Measurements from ENCODE around the gene ACAP2.
A peak's percentile ranks its signal among the peaks of the same experiment; 100 is the strongest.
"Not testable (repeated sequence)": the region's sequence is repeated elsewhere in the genome, so short reads cannot be mapped to it uniquely, and the experiment has no call there.

ACAP2 gene

DNA sequence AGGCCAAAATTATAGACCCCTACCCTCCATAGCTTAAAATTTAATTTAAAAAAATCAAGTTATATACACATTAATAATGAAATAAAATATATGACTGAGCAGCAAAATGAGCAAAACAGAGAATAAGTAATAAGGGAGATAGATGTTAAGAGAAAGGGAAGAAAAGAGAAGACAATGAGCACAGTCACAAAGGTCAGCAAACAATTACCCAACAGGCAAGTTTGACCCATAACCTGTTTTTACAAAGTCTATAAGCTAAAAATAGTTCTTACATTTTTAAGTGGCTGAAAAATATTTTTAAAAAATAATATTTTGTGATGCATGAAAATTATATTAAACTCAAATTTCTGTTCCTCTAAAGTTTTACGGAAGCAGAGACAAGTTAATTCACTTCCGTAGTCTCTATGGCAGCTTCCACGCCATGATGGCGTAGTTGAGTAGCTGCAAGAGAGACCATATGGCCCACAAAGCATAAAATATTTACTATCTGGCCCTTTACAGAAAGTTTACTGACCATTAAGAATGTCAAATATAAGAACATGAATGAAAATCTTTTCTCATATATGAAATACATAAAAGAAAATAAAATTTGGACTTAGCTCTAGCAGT, 47.5 kb downstream of the ACAP2 start:
- no peak for ATAC-seq (replicated peaks)
- no peak overlapping the region for H3K4me3 Mint-ChIP-seq
- peaks cover 25 to 43% of the 10 kb centered on the region in 2 donors for H3K4me1 Mint-ChIP-seq (ENCODE audit: low read depth in 2 of 2)
- peaks cover 14% of the 10 kb centered on the region for H3K36me3 Mint-ChIP-seq (ENCODE audit: insufficient read depth)
- no peaks in the 10 kb centered on the region for H3K9me3 Mint-ChIP-seq
- no peak overlapping the region for H3K27ac Mint-ChIP-seq
- H3K27me3 Mint-ChIP-seq, result no peaks in the 10 kb centered on the region
- no peak for DNase-seq

DNA sequence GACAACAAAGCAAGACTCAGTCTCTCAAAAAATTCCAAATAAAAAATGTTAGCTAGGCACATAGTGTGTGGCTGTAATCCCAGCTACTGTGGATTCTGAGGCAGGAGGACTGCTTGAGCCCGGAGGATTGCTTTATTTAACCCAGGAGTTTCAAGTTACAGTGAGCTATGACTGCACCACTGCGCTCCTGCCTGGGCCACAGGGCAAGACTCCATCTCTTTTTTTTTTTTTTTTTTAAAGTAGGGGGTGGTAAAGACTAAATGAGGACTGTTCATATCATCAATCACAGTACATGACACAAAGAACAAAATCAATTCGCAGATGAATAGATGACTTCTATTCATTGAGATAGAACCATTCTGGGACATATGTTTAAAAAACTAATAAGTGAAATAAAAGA, 48.1 kb downstream of the ACAP2 start:
- Mint-ChIP-seq H3K4me3 (no peak overlapping the region), H3K4me1 (ENCODE audit: low read depth in 2 of 2) (peaks cover 25 to 43% of the 10 kb centered on the region in 2 donors)

GRCh38 chr3:195394024-195394423, 48.8 kb downstream of the ACAP2 start:
- H3K9me3 Mint-ChIP-seq, result no peaks in the 10 kb centered on the region
- no peak overlapping the region for H3K4me3 Mint-ChIP-seq
- H3K36me3 Mint-ChIP-seq (ENCODE audit: insufficient read depth), result peaks cover 16% of the 10 kb centered on the region
- peaks cover 22 to 37% of the 10 kb centered on the region in 2 donors for H3K4me1 Mint-ChIP-seq (ENCODE audit: low read depth in 2 of 2)
- no peaks in the 10 kb centered on the region for H3K27me3 Mint-ChIP-seq
- ATAC-seq (replicated peaks), result no peak
- H3K27ac Mint-ChIP-seq, result peak overlapping the region in 1 of 2 donors; percentile 1
- no peak for DNase-seq

More for the DNA sequence above, 48.1 kb downstream of the ACAP2 start:
- H3K27ac Mint-ChIP-seq, result peak overlapping the region; percentile 1 to 35
- H3K27me3 Mint-ChIP-seq, result no peaks in the 10 kb centered on the region
- H3K9me3 Mint-ChIP-seq, result no peaks in the 10 kb centered on the region
- ATAC-seq (replicated peaks) (no peak), DNase-seq (no peak)
- H3K36me3 Mint-ChIP-seq (ENCODE audit: insufficient read depth), result peaks cover 17% of the 10 kb centered on the region

DNA sequence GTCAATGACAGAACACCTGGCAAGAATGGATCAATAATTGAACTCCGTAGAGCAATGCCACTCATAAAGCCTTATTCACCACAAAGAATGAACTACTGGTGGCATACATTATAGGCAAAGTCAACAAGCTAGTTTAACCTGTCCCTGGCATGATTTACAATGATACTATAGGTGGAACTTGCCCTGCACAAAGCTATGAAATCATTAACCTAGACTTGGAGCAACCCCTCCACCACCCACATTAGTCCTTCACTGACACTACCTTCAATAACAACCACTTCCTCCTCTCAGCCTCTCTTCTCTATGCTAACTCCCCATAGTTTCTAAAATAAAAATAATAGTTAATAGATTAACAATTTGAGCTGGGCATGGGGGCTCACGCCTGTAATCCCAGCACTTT, 54.4 kb downstream of the ACAP2 start:
- Mint-ChIP-seq H3K4me3 (no peak overlapping the region), H3K4me1 (ENCODE audit: low read depth in 2 of 2) (peaks cover 17 to 45% of the 10 kb centered on the region in 2 donors), H3K9me3 (no peaks in the 10 kb centered on the region), H3K27ac (no peak overlapping the region), H3K27me3 (no peaks in the 10 kb centered on the region), H3K36me3 (ENCODE audit: insufficient read depth) (peaks cover 26% of the 10 kb centered on the region)
- ATAC-seq (replicated peaks) (no peak), DNase-seq (no peak)

DNA sequence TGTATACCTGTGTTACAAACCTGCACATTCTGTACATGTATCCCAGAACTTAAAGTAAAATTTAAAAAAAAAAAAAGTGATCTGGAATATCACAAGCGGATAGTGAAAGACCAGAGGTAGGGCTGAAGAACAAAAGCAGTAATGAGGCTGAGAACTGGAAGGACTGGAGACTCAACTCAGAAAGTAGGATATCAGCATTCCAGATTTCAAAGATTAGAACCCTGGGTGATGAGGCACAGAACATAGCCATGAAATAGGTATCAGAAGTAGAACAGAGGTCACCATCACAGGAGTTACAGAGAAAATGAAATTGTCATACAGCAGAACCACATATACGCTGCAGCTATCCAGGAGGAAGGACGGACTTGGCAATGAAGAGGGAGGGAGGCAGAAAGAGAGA, 56.1 kb downstream of the ACAP2 start:
- Mint-ChIP-seq H3K9me3 (no peaks in the 10 kb centered on the region), H3K36me3 (ENCODE audit: insufficient read depth) (peaks cover 21% of the 10 kb centered on the region), H3K4me3 (no peak overlapping the region), H3K27me3 (no peaks in the 10 kb centered on the region), H3K4me1 (ENCODE audit: low read depth in 2 of 2) (peaks cover 14 to 43% of the 10 kb centered on the region in 2 donors), H3K27ac (peak overlapping the region in 1 of 2 donors; percentile 33)
- ATAC-seq (replicated peaks) (no peak), DNase-seq (no peak)

GRCh38 chr3:195385526-195385925, 57.3 kb downstream of the ACAP2 start:
- no peak for DNase-seq
- Mint-ChIP-seq H3K27ac (peak overlapping the region in 1 of 2 donors; percentile 27), H3K36me3 (ENCODE audit: insufficient read depth) (peaks cover 20% of the 10 kb centered on the region), H3K4me1 (ENCODE audit: low read depth in 2 of 2) (peaks cover 16 to 48% of the 10 kb centered on the region in 2 donors), H3K27me3 (no peaks in the 10 kb centered on the region), H3K4me3 (no peak overlapping the region), H3K9me3 (no peaks in the 10 kb centered on the region)
- ATAC-seq (replicated peaks), result no peak

DNA sequence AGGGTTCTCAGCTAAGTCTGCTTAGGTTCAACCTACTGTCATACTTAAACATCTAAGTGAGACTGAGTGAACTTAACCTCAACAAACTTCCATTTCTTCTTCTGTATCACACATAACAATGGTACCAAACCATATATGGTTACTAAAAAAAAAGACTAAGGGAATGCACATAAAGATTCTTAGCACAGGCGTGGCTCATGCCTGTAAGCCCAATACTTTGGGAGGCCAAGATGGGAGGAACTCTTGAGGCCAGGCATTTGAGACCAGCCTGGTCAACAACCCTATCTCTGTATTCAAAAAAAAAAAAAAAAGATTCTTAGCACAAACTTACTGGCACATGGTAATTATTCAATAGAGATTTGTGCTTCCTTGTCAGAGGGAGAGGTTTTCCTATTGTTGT, 57.9 kb downstream of the ACAP2 start:
- no peak for DNase-seq
- Mint-ChIP-seq H3K36me3 (ENCODE audit: insufficient read depth) (peaks cover 24% of the 10 kb centered on the region), H3K27me3 (no peaks in the 10 kb centered on the region), H3K4me3 (no peak overlapping the region), H3K4me1 (ENCODE audit: low read depth in 2 of 2) (peaks cover 16 to 48% of the 10 kb centered on the region in 2 donors), H3K27ac (peak overlapping the region; percentile 19 to 27), H3K9me3 (no peaks in the 10 kb centered on the region)
- no peak for ATAC-seq (replicated peaks)

DNA sequence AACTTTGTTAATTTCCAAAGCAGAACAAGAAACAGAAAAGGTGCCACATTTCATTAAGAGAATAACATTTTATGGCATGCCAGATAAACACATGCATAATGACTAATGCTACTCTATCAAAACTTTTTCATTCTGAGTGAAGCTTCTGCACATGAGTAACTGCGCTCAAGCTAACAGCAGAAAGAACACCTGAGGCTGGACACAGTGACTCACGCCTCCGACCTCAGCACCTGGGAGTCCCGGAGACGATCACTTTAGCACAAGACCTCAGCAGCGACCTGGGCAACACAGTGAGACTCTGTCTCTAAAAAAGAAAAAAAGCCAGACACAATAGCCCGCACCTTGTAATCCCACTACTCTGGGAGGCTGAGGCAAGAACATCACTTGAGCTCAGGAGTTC, 70.6 kb downstream of the ACAP2 start:
- DNase-seq, result no peak

DNA sequence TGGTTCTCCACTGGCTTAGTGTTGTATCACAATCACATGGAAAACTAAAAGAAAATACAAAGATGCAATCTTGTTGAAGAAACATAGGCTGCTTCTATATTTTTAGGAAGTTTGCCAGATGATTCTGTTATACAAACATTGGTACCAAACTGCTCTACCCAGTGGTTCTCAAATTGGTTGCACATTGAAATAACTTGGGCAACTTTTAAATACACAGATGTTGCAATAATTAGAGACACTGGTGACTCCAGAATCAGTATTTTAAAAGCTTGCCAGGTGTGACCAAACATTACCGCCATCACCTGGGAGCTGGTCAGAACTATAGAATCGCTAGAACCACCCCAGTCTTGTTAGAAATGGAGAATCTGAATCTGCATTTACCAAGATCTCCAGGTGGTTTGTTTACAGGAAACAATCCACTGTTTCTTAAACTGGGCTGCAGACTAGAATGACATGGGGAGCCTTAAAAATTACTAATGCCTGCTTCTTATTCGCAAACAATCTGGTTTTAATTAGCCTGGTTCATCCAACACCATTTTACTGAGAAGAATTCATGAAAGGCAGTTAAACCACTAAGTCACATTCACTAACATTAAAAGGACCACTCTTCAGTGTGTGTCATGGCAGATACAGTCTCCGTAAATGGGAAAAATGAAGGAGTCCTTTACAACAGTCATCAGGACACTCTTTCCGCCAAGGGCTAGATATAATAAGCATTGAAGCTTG, 76.5 kb downstream of the ACAP2 start:
- Mint-ChIP-seq H3K27me3 (no peaks in the 10 kb centered on the region), H3K36me3 (ENCODE audit: insufficient read depth) (peaks cover 16% of the 10 kb centered on the region), H3K4me1 (ENCODE audit: low read depth in 2 of 2) (peaks cover 15 to 33% of the 10 kb centered on the region in 2 donors), H3K4me3 (no peak overlapping the region), H3K27ac (peak overlapping the region in 1 of 2 donors; percentile 11), H3K9me3 (no peaks in the 10 kb centered on the region)
- DNase-seq, result no peak
- ATAC-seq (replicated peaks), result no peak

More for the DNA sequence above, 70.6 kb downstream of the ACAP2 start:
- H3K36me3 Mint-ChIP-seq (ENCODE audit: insufficient read depth), result peaks cover 48% of the 10 kb centered on the region
- H3K4me1 Mint-ChIP-seq (ENCODE audit: low read depth in 2 of 2), result peaks cover 0 to 10% of the 10 kb centered on the region in 2 donors
- H3K9me3 Mint-ChIP-seq, result no peaks in the 10 kb centered on the region
- H3K27ac Mint-ChIP-seq, result peak overlapping the region in 1 of 2 donors; percentile 55
- H3K27me3 Mint-ChIP-seq, result no peaks in the 10 kb centered on the region
- ATAC-seq (replicated peaks), result no peak
- no peak overlapping the region for H3K4me3 Mint-ChIP-seq

DNA sequence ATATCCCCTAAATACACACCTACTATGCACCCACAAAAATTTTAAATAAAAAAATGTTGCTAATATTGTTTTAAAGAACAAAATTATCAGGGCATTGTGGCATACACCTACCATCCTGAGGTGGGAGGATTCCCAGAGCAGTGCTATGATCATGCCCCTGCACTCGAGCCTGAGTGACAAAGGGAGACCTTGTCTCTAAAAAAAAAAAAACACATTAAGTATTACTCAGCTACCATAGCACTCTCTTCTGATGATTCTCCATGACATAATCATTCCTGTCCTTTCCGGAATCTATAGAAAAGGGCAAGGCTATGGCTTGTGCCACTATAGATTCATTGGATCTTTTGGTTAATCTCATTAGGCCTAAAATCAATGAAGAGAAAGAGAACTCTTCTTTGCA, 77.4 kb downstream of the ACAP2 start:
- no peaks in the 10 kb centered on the region for H3K27me3 Mint-ChIP-seq
- peak overlapping the region in 1 of 2 donors; percentile 11 for H3K27ac Mint-ChIP-seq
- peaks cover 16 to 35% of the 10 kb centered on the region in 2 donors for H3K4me1 Mint-ChIP-seq (ENCODE audit: low read depth in 2 of 2)
- peaks cover 14% of the 10 kb centered on the region for H3K36me3 Mint-ChIP-seq (ENCODE audit: insufficient read depth)
- H3K9me3 Mint-ChIP-seq, result no peaks in the 10 kb centered on the region
- ATAC-seq (replicated peaks), result no peak
- H3K4me3 Mint-ChIP-seq, result no peak overlapping the region
- no peak for DNase-seq

GRCh38 chr3:195357797-195358196, 85.0 kb downstream of the ACAP2 start:
- not testable (repeated sequence) for H3K9me3 Mint-ChIP-seq; DNase-seq; H3K27me3 Mint-ChIP-seq; ATAC-seq (replicated peaks); H3K4me3 Mint-ChIP-seq; H3K36me3 Mint-ChIP-seq (ENCODE audit: insufficient read depth)
- H3K27ac Mint-ChIP-seq, result peak overlapping the region; percentile 69 to 89
- peaks cover 39 to 71% of the 10 kb centered on the region in 2 donors for H3K4me1 Mint-ChIP-seq (ENCODE audit: low read depth in 2 of 2)

DNA sequence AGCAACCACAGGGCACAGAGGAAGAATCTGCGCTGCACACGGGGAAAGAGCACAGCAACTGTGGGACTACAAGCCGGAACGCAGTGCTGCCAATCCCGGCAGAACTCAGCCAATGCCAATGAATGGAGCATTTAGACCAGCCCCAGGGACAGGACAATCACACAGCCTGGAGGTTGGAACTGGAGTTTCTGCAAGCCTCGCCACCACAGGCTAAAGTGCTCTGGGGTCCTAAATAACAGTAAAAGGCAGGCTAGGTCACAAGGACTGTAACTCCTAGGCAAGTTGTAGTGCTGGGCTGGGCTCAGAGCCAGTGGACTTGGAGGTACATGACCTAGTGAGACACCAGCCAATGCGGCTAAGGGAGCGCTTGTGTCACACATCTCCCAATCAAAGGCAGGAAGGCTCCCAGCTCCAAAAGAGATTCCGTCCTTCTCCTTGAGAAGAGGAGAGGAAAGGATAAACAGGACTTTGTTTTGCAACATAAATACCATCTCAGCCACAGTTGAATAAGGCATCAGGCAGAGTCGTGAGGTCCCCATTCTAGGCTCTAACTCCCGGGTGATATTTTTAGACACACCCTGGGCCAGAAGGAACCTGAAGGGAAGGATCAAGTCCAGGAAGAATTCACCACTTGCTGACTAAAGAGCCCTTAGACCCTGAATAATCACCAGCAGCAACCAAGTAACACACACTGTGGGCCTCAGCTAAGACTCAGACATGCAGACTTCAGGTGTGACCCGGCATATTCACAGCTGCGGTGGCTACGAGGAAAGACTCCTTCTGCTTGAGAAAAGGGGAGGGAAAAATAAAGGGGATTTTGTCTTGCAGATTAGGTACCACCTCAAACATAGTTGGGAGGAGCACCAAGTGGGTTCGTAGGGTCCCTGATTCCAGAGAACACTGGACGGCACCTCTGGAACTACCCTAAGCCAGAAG, 86.4 kb downstream of the ACAP2 start:
- ATAC-seq (replicated peaks), result no peak
- H3K36me3 Mint-ChIP-seq (ENCODE audit: insufficient read depth), result peaks cover 8% of the 10 kb centered on the region
- H3K27me3 Mint-ChIP-seq, result no peaks in the 10 kb centered on the region
- peaks cover 32 to 57% of the 10 kb centered on the region in 2 donors for H3K4me1 Mint-ChIP-seq (ENCODE audit: low read depth in 2 of 2)
- H3K27ac Mint-ChIP-seq, result peak overlapping the region in 1 of 2 donors; percentile 69
- H3K9me3 Mint-ChIP-seq, result no peaks in the 10 kb centered on the region
- DNase-seq, result no peak
- no peak overlapping the region for H3K4me3 Mint-ChIP-seq

DNA sequence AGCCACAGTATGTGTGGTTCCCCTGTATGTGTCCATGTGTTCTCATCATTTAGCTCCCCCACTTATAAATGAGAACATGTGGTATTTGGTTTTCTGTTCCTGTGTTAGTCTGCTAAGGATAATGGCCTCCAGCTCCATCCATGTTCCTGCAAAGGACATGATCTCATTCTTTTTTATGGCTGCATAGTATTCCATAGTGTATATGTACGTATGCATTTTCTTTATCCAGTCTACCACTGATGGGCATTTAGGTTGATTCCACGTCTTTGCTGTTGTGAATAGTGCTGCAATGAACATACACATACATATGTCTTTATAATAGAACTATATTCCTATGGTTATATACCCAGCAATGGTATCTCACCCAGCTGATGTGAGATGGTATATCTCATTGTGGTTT, 88.8 kb downstream of the ACAP2 start:
- H3K27me3 Mint-ChIP-seq; H3K9me3 Mint-ChIP-seq; ATAC-seq (replicated peaks); H3K4me3 Mint-ChIP-seq; DNase-seq: not testable (repeated sequence)
- Mint-ChIP-seq H3K36me3 (ENCODE audit: insufficient read depth) (peaks cover 13% of the 10 kb centered on the region), H3K27ac (peak overlapping the region in 1 of 2 donors; percentile 27), H3K4me1 (ENCODE audit: low read depth in 2 of 2) (peaks cover 30 to 53% of the 10 kb centered on the region in 2 donors)

Measured in effector memory CD8-positive, alpha-beta T cell (primary cell).